ENCODE data around the gene HNRNPL.

GRCh38 chr19:38808741-38809140, 41.0 kb downstream of the HNRNPL start:
- TF ChIP-seq POLR2A (IDR thresholded peaks at IDR 0.05), result no peak
- no peak for TF ChIP-seq CTCF (IDR thresholded peaks at IDR 0.05)
